Cortex of kidney (tissue), 1 donor: ENCODE data around the gene SPRR5.

Experiments
- DNase-seq: peaks from one replicate; lab custom pipeline; 2025; lab: John Stamatoyannopoulos, UW

The SPRR5 gene

GRCh38 chr1:152946651-152947256 is at the start of gene SPRR5:
SPRR5 (plus strand) TSS chr1:152947206; CDS start chr1:152948555, 1,349 bp downstream.
- no peak for DNase-seq

- DNase-seq: no peak
Measured at GRCh38 chr1:152899027-152899426, 48.0 kb upstream of the SPRR5 start.

GRCh38 chr1:152899883-152900282 is 47.1 kb upstream of the SPRR5 start:
- no peak for DNase-seq

- no peak for DNase-seq
Measured at GRCh38 chr1:152901631-152902030, 45.4 kb upstream of the SPRR5 start.

- no peak for DNase-seq
Measured at GRCh38 chr1:152902636-152903035, 44.4 kb upstream of the SPRR5 start.

GRCh38 chr1:152904688-152905440 is 42.1 kb upstream of the SPRR5 start:
- DNase-seq: no peak

- DNase-seq: no peak
Measured at GRCh38 chr1:152906023-152906565, 40.9 kb upstream of the SPRR5 start.

GRCh38 chr1:152907686-152908601 is 39.1 kb upstream of the SPRR5 start, which contains the start of gene IVL:
IVL (plus strand) TSS chr1:152908546; CDS start chr1:152909798, 1,252 bp downstream.
- no peak for DNase-seq

GRCh38 chr1:152909206-152909605 is 37.8 kb upstream of the SPRR5 start:
- no peak for DNase-seq

- no peak for DNase-seq
Measured at GRCh38 chr1:152912471-152912870, 34.5 kb upstream of the SPRR5 start.

- DNase-seq: no peak
Measured at GRCh38 chr1:152912900-152913299, 34.1 kb upstream of the SPRR5 start.

GRCh38 chr1:152917794-152918193 is 29.2 kb upstream of the SPRR5 start:
- DNase-seq: no peak

- no peak for DNase-seq
Measured at GRCh38 chr1:152919071-152919470, 27.9 kb upstream of the SPRR5 start.

GRCh38 chr1:152924191-152924590 is 22.8 kb upstream of the SPRR5 start:
- DNase-seq: no peak

GRCh38 chr1:152926091-152926490 is 20.9 kb upstream of the SPRR5 start:
- DNase-seq: no peak

- DNase-seq: no peak
Measured at GRCh38 chr1:152928671-152929070, 18.3 kb upstream of the SPRR5 start.

- DNase-seq: no peak
Measured at GRCh38 chr1:152932170-152932811, 14.7 kb upstream of the SPRR5 start.

- DNase-seq: no peak
Measured at GRCh38 chr1:152933196-152933595, 13.8 kb upstream of the SPRR5 start.

GRCh38 chr1:152940614-152941013 is 6.4 kb upstream of the SPRR5 start:
- DNase-seq: no peak

- no peak for DNase-seq
Measured at GRCh38 chr1:152941037-152941711, 5.8 kb upstream of the SPRR5 start.

GRCh38 chr1:152942161-152942560 is 4.8 kb upstream of the SPRR5 start:
- no peak for DNase-seq
